GM23248 (cell line): ENCODE data around the gene SPTB. TPM values are rescaled to one million over a fixed set of nuclear protein-coding genes. Genes with fewer than 3 reads are reported as not detected.

Experiments used
- DNase-seq: peaks from one replicate; pipeline ENCODE4 v3.0.0-alpha.2; 2015
- H2AFZ ChIP-seq: fragments of 200-600 bp; sonication (generic); 2 replicates; pipeline ENCODE4 v1.6.1; 2016; ENCODE audit warnings: antibody characterized with exemption
- H3F3A ChIP-seq: fragments of 200-600 bp; sonication (generic); 2 replicates; pipeline ENCODE4 v1.6.1; 2016; ENCODE audit warnings: mild to moderate bottlenecking, antibody characterized with exemption, mixed run types; ENCODE audit not compliant: insufficient read depth
- H3K27ac ChIP-seq: fragments of 200-600 bp; sonication (generic); 2 replicates; pipeline ENCODE4 v1.5.1; 2016; ENCODE audit warnings: mild to moderate bottlenecking
- H3K27me3 ChIP-seq: fragments of 200-600 bp; sonication (generic); replicated peaks from 2 replicates; pipeline ENCODE4 v1.6.1; 2016; ENCODE audit warnings: mild to moderate bottlenecking; ENCODE audit not compliant: insufficient read depth
- H3K36me3 ChIP-seq: fragments of 200-600 bp; sonication (generic); 2 replicates; pipeline ENCODE4 v1.6.1; 2016; ENCODE audit warnings: low read depth, mild to moderate bottlenecking
- H3K4me1 ChIP-seq: fragments of 200-600 bp; sonication (generic); 2 replicates; pipeline ENCODE4 v1.6.1; 2016; ENCODE audit warnings: mild to moderate bottlenecking; ENCODE audit not compliant: insufficient read depth
- H3K4me2 ChIP-seq: fragments of 200-600 bp; sonication (generic); one replicate; pipeline ENCODE4 v1.6.1; 2016; ENCODE audit warnings: mild to moderate bottlenecking; ENCODE audit not compliant: unreplicated experiment
- H3K4me3 ChIP-seq: fragments of 200-600 bp; sonication (generic); 2 replicates; pipeline ENCODE4 v1.5.1; 2016; ENCODE audit warnings: mild to moderate bottlenecking
- H3K79me2 ChIP-seq: fragments of 200-600 bp; sonication (generic); 2 replicates; pipeline ENCODE4 v1.6.1; 2016; ENCODE audit warnings: mild to moderate bottlenecking; ENCODE audit not compliant: insufficient read depth
- H3K9ac ChIP-seq: fragments of 200-600 bp; sonication (generic); 2 replicates; pipeline ENCODE4 v1.6.1; 2016; ENCODE audit warnings: mild to moderate bottlenecking
- H3K9me2 ChIP-seq: fragments of 200-600 bp; sonication (generic); 2 replicates; pipeline ENCODE4 v1.6.1; 2016; ENCODE audit warnings: mixed run types, mild to moderate bottlenecking, moderate library complexity; ENCODE audit not compliant: insufficient read depth
- H3K9me3 ChIP-seq: fragments of 200-600 bp; sonication (generic); one replicate; pipeline ENCODE4 v1.6.1; 2017; ENCODE audit warnings: low read depth
- H4K20me1 ChIP-seq: fragments of 200-600 bp; sonication (generic); 2 replicates; pipeline ENCODE4 v1.6.0; 2016; ENCODE audit not compliant: insufficient read depth
- EZH2 ChIP-seq: fragments of 200-600 bp; sonication (generic); IDR thresholded peaks from 2 replicates; pipeline ENCODE4 v1.6.1; 2018; ENCODE audit warnings: antibody characterized with exemption, mild to moderate bottlenecking; ENCODE audit not compliant: insufficient read depth, poor library complexity, severe bottlenecking
- EZH2phosphoT487 ChIP-seq: fragments of 200-600 bp; sonication (generic); IDR thresholded peaks from 2 replicates; pipeline ENCODE4 v1.6.1; 2018; ENCODE audit warnings: antibody characterized with exemption, moderate library complexity, mild to moderate bottlenecking, low read depth; ENCODE audit not compliant: insufficient read depth
- WGBS, 2 experiments: methylation state at CpG; one replicate each; pipeline ENCODE4 v1.1.6; 2015 to 2017; ENCODE audit warnings: low lambda C conversion rate in 2 of 2, low coverage in 1 of 2; ENCODE audit errors: missing lambda C conversion rate in 2 of 2; 5-methylcytosine and 5-hydroxymethylcytosine counted together
- in situ Hi-C: fragments of 300-500 bp; cut with MboI; formaldehyde crosslinking; loops from 2 replicates; pipeline ENCODE4 v1.15.0; 2020
- polyA plus RNA-seq: library from polyadenylated mRNA; unstranded; fragments of >200 nt; fragmentation: Nextera tagmentation; extraction: Ambion mirVana; gene quantifications from 2 replicates; pipeline ENCODE4 v1.2.1, GENCODE V29; 2016
- total RNA-seq: library from RNA; depleted of rRNA; stranded (reverse); fragments of >200 nt; shearing (Covaris generic); gene quantifications from 2 replicates; pipeline ENCODE4 v1.2.3, GENCODE V29; 2014

The SPTB gene
- total and polyA plus RNA-seq, 2 experiments from 2014 or later: 0.06 to 0.11 TPM

DNA sequence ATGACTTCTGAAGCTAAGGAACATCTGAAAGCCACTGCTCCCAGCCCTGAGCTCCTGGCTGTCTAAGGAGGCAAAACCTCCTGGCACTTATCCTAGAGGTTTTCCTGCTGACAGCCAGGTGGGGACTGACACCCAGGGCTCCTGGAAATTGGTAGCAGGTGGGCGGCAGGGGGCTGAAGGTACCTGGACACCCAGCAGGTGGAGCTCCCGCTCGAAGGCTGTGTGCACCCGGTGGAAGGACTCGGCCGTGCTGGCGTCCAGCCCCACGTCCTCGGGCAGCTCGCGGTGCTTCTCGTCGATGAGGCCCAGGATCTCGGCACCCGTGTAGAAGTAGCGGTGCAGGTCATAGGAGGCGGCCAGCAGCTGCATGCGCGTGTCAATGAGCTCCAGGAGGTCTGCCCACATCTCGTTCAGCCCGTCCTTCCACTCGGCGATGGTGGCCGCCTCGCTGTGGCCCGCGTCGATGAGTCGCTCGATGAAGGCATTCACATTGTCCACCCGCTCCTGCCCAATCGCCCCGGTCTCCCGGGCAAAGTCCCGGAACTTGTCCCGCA is 107.2 kb downstream of the SPTB start:
- 92 to 93% methylated on average over 33 to 36 of the region's 36 CpGs for WGBS, 2 experiments
- Histone ChIP-seq H3K4me1 (no peaks in the 10 kb centered on the region), H3K79me2 (no peaks in the 10 kb centered on the region), H3K4me3 (no peak overlapping the region), H4K20me1 (no peaks in the 10 kb centered on the region), H3K27me3 (no peaks in the 10 kb centered on the region), H3K36me3 (no peaks in the 10 kb centered on the region), H3F3A (no peaks in the 10 kb centered on the region), H3K9me2 (no peaks in the 10 kb centered on the region), H3K9me3 (no peaks in the 10 kb centered on the region), H2AFZ (no peak overlapping the region), H3K4me2 (no peak overlapping the region), H3K27ac (no peak overlapping the region), H3K9ac (no peak overlapping the region)
- in situ Hi-C loops: no loop called here
- DNase-seq: no peak
- no peak for TF ChIP-seq EZH2phosphoT487
- no peak for TF ChIP-seq EZH2

DNA sequence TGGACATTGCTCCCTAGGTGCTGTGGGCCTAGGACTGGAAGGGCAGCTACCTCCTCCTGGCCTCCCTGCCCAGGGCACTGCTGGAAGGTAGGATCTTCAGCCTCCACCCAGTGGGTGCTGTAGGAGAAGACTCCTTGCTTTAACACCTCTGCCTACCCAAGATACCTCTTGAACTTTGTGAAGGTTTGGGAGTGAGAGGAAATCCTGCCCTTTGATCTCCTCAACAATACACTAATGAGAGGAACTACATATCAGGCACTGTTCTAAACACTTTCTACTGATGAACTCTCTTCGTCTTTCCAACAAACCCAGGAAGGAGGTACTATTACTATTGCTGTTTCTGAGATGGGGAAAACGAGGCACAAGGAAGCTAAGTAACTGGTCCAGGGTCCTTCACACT is 108.5 kb downstream of the SPTB start:
- TF ChIP-seq EZH2phosphoT487 (no peak), EZH2 (no peak)
- H4K20me1 ChIP-seq: no peaks in the 10 kb centered on the region
- no peaks in the 10 kb centered on the region for H3K9me2 ChIP-seq
- no peaks in the 10 kb centered on the region for H3K9me3 ChIP-seq
- H3K9ac ChIP-seq: no peak overlapping the region
- H3K4me3 ChIP-seq: no peak overlapping the region
- H3K79me2 ChIP-seq: no peaks in the 10 kb centered on the region
- WGBS, 2 experiments: 39 to 41% methylated on average over 2 of the region's 2 CpGs
- in situ Hi-C loops: no loop called here
- no peaks in the 10 kb centered on the region for H3K36me3 ChIP-seq
- H3F3A ChIP-seq: no peaks in the 10 kb centered on the region
- no peak for DNase-seq
- no peaks in the 10 kb centered on the region for H3K27me3 ChIP-seq
- no peaks in the 10 kb centered on the region for H3K4me1 ChIP-seq
- no peak overlapping the region for H3K4me2 ChIP-seq
- no peak overlapping the region for H3K27ac ChIP-seq
- H2AFZ ChIP-seq: no peak overlapping the region

DNA sequence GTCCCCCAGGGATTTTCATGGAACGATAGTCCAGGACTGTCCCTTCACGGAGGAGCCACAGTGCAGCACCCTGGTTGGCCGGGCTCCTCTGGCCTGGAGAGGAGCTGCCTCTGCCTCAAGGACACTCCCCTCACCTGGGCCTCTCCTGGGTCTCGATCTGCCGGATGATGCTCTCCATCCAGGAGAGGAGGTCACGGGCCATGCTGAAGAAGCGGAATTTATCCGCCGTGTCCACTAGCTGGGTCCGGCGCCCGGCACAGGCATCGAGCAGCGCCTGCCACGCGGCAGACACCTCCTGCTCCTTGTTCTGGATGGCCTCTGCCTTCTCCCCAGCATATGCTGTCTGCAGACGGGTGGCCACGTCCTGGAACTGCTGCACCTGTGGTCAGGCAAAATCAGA is 109.0 kb downstream of the SPTB start:
- Histone ChIP-seq H2AFZ (no peak overlapping the region), H3K9me3 (no peaks in the 10 kb centered on the region), H3K27ac (no peak overlapping the region), H3K79me2 (no peaks in the 10 kb centered on the region), H3K4me1 (no peaks in the 10 kb centered on the region), H3K9ac (no peak overlapping the region), H3K9me2 (no peaks in the 10 kb centered on the region), H4K20me1 (no peaks in the 10 kb centered on the region), H3K4me2 (no peak overlapping the region), H3K4me3 (no peak overlapping the region), H3K36me3 (no peaks in the 10 kb centered on the region), H3K27me3 (no peaks in the 10 kb centered on the region), H3F3A (no peaks in the 10 kb centered on the region)
- 75 to 81% methylated on average over 17 to 18 of the region's 18 CpGs for WGBS, 2 experiments
- TF ChIP-seq EZH2phosphoT487 (no peak), EZH2 (no peak)
- in situ Hi-C loops: no loop called here
- no peak for DNase-seq

DNA sequence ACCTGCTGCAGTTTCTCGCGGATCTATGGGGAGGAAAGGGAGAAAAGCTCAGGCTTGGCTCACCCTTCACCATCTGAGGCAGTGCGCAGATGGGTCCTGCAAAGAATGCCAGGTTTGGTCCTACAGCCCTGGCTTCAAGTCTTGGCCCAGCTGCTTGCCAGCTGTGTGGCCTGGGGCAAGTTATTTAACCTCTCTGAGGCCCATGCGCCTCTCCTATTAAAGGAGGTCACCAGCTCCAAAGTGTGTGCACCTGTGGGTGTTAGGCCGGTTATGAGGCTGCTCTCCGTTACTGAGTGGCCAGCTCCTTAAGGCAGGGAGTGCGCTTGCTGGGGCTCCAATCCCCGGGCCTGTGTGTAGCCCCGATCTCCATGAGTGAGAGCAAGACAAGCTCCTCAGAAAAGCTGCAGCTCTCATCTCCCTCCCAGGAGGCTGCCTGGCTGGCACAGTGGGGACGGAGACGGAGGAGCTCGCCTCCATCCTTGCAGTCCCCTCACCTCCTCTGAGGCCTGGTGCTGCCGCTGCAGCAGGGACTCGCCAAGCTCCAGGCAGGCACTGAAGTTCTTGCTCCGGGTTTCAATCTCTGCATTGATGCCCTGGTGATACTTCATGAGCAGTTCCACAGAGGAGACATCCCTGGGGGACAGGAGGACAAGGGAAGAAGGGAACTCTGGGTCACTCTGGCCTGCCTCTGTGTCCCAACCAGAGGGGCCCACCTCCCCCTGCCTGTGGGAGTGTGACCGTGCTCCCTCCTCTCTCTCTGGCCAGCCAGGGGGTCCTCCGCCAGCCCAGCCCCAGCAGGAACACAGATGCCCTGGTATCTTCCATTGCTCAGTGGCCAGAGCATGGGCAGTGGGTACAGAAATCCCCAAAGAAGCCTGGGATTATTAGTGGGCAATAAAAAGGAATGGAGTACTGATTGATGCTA is 110.3 kb downstream of the SPTB start:
- Histone ChIP-seq H3K9ac (no peak overlapping the region), H2AFZ (no peak overlapping the region), H3K9me3 (no peaks in the 10 kb centered on the region), H3K9me2 (no peaks in the 10 kb centered on the region), H3K27me3 (no peaks in the 10 kb centered on the region), H3K79me2 (no peaks in the 10 kb centered on the region), H3F3A (0 out of 2 replicates have a peak, but pooled peaks cover under 1% of the 10 kb centered on the region), H3K4me1 (peaks cover 2% of the 10 kb centered on the region), H3K4me2 (no peak overlapping the region), H4K20me1 (no peaks in the 10 kb centered on the region), H3K27ac (no peak overlapping the region), H3K4me3 (no peak overlapping the region), H3K36me3 (no peaks in the 10 kb centered on the region)
- in situ Hi-C loops: no loop called here
- WGBS, 2 experiments: 84 to 85% methylated on average over 17 of the region's 17 CpGs
- TF ChIP-seq EZH2phosphoT487: no peak
- TF ChIP-seq EZH2: no peak
- no peak for DNase-seq
